GM23338 (cell line): ENCODE results near the gene PROX1.

Experiments
- CREB1 ChIP-seq: fragments of 250-450 bp; sonication (Bioruptor Pico); IDR thresholded peaks from 2 replicates; pipeline ENCODE4 v1.5.0; 2020; ENCODE audit warnings: low read depth, mild to moderate bottlenecking, moderate library complexity
- CTCF ChIP-seq, 2 experiments: fragments of 200-600 bp in 1 of 2; sonication (generic) in 1 of 2; conservative IDR thresholded peaks; 2 replicates each; pipeline versions ENCODE4 v1.5.1 to v1.6.1; 2016 to 2017; ENCODE audit warnings: antibody characterized with exemption in 2 of 2, low read depth in 2 of 2, mild to moderate bottlenecking in 2 of 2, moderate library complexity in 1 of 2
- ETS1 ChIP-seq: IDR thresholded peaks from 2 replicates; pipeline ENCODE4 v1.6.1; 2016; ENCODE audit warnings: antibody characterized with exemption
- EZH2 ChIP-seq: fragments of 200-600 bp; sonication (generic); IDR thresholded peaks from one replicate; pipeline ENCODE4 v1.8.0; 2017; ENCODE audit warnings: antibody characterized with exemption, mild to moderate bottlenecking, low read depth; ENCODE audit not compliant: unreplicated experiment
- EZH2phosphoT487 ChIP-seq: fragments of 200-600 bp; sonication (generic); IDR thresholded peaks from one replicate; pipeline ENCODE4 v1.8.1; 2018; ENCODE audit warnings: antibody characterized with exemption; ENCODE audit not compliant: unreplicated experiment
- JUNB ChIP-seq: IDR thresholded peaks from one replicate; pipeline ENCODE4 v1.6.1; 2016; ENCODE audit warnings: antibody characterized with exemption; ENCODE audit not compliant: unreplicated experiment
- POLR2AphosphoS5 ChIP-seq: IDR thresholded peaks from 2 replicates; pipeline ENCODE4 v1.6.1; 2016; ENCODE audit warnings: antibody characterized with exemption, low read depth
- REST ChIP-seq: IDR thresholded peaks from one replicate; pipeline ENCODE4 v1.6.1; 2018; ENCODE audit warnings: antibody characterized with exemption; ENCODE audit not compliant: unreplicated experiment
- STAT1 ChIP-seq: IDR thresholded peaks from one replicate; pipeline ENCODE4 v1.6.1; 2016; ENCODE audit warnings: antibody characterized with exemption; ENCODE audit not compliant: unreplicated experiment

GRCh38 chr1:213947200-213947801 lies 40.5 kb upstream of the PROX1 start:
- TF ChIP-seq JUNB (no peak), CTCF (conservative IDR thresholded peaks at IDR 0.05; ENCODE audit: low read depth in 2 of 2) (no peak), EZH2 (no peak), POLR2AphosphoS5 (no peak), CREB1 (CRISPR knock-in tag) (no peak), REST (no peak), EZH2phosphoT487 (no peak), ETS1 (no peak), STAT1 (no peak)
